Iris pigment epithelial cell (primary cell): ENCODE data around the gene OAT.

ENCODE experiments used
- DNase-seq: peaks from one replicate; pipeline ENCODE4 v3.0.0-alpha.2; 2011; ENCODE audit warnings: low read depth

The OAT gene

DNA sequence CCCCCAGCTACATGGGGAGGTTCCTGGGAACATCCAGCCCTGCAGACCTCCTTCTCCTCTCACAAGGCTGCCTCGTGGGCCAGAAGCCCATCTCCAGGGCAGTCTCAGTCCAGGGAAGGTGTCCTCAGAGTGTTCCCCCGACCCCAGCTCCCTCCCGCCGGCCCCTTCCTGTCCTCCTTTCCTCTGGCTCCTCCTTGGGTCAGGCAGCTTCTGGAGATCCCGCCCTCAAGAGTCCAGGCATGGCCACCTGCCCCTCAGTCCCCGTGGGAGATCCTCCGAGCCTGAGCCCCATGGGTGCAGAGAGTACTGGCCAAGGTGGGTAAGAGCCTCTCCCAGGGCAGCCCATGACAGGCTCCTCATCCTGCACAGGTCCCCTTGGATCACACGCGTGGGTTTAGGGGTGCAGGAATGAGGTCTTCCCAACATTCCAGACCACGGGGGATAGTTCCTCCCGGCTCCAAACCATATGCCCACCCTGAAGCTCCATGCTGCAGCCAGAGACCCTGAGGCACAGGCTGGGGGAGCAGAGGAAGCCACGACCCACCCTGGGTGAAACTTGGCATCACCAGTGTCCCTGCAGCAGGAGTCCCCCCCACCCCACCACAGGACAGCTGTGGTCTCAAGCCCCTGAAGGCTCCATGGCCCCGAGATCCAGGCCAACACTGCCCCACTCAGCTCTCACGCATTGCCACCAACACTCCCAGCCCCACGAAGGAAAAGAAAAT is 65.5 kb downstream of the OAT start:
- DNase-seq: no peak

- no peak for DNase-seq
These were observed 67.1 kb downstream of the OAT start for GRCh38 chr10:124351481-124352220.

GRCh38 chr10:124350806-124351205 is 67.9 kb downstream of the OAT start:
- DNase-seq: no peak

- DNase-seq: no peak
These were observed 68.8 kb downstream of the OAT start for GRCh38 chr10:124349996-124350280.

GRCh38 chr10:124349231-124349995 is 69.3 kb downstream of the OAT start:
- no peak for DNase-seq

DNA sequence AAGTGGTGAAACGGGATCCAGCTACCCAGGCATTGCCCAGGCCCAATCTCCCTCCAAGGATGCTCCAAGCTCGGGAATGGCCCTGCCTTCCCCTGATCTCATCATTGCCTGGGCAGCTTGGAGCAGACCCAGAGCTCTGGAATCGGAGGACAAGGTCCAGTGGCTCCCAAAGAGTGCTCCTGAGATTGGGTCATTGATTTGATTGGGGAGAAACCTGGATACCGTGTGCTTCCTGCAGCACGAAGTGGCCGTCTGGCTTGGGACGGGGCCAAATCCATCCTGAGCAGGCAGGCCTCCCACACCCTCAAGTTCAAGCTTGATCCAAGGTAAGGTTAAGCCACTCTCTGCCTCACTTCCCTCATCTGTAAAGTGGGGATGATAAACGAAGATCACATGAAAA is 69.9 kb downstream of the OAT start:
- no peak for DNase-seq

GRCh38 chr10:124347956-124348355 is 70.8 kb downstream of the OAT start:
- DNase-seq: no peak
